HG03521 (cell line): ENCODE data around the gene PBX1.

Source experiments
- ATAC-seq: cut with Tn5 transposase; IDR thresholded peaks from one replicate; pipeline ENCODE4 v1.9.1; 2021; ENCODE audit warnings: mild to moderate bottlenecking, moderate library complexity; ENCODE audit not compliant: unreplicated experiment

Gene PBX1

GRCh38 chr1:164662462-164662861 is 103.5 kb downstream of the PBX1 start:
- ATAC-seq, result no peak

DNA sequence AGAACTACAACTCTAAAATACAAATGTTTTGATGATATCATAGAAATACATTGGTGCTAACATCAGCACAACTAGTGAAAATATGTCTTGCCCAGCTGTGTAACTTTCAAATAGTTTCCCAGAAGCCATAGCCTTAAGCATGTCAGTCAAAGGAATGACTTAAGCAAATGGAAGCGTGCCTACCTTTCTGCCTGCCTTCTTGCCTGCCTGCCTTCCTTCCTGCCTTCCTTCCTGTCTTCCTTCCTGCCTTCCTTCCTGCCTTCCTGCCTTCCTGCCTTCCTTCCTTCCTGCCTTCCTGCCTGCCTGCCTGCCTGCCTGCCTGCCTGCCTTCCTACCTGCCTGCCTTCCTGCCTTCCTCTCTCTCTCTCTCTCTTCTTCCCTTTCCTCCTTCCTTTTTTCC is 104.0 kb downstream of the PBX1 start:
- no peak for ATAC-seq

- ATAC-seq, result peak; percentile 39
Observed at GRCh38 chr1:164664127-164664526, 105.1 kb downstream of the PBX1 start.

- ATAC-seq, result no peak
Observed at GRCh38 chr1:164667001-164667400, 108.0 kb downstream of the PBX1 start.

DNA sequence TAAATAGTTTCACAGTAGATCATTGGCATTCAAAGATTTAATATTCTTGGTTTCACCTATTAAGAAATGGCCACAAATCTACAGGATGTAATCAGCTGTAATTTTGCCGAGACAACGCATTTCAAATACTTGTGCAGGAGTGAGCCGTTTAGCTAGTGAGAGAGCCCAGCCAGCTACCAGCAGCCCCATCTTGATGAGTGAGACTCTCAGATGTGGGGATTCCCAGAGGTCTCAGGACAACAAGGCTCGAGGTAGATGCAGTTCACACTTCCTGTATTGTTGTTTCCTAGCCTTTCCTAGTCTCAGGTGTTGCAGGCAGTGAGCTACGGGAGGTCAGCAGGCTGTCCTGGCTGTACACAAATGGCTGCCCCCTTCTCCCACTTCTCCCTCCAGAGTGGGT is 108.6 kb downstream of the PBX1 start:
- no peak for ATAC-seq

GRCh38 chr1:164668491-164669400 is 109.8 kb downstream of the PBX1 start:
- no peak for ATAC-seq

- ATAC-seq, result no peak
Observed at GRCh38 chr1:164670026-164670425, 111.0 kb downstream of the PBX1 start.

- ATAC-seq, result no peak
Observed at GRCh38 chr1:164670786-164671185, 111.8 kb downstream of the PBX1 start.

DNA sequence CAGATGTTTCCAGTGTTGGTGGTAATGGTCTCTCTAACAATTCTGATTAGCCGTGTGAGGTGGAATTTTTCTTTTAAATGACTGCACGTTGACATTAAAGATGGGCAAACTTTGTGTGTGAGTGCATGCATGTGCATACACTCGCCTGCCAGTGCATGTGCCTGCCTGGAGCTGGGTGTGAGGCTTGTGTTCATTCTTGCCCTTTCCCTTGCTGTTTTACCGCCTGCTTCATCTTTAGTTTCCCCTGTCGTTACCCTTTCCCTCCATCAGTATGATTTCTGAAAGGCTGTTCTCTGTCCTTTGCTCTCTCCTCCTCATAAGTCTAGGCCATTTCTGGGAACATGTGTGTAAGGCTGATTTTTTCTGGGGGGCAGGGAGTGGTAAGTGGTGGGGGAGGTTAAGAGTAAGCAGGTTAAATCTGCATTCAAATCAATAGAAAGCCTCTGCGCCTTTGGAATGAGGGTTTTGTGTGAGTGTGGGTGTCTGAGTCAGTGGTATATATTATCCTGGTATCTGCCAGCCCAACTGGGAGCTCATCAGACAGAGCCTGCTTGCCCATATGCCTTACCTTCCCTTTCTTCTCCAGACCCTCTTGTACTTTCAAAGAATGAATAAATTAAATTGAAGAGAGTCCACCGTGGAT is 112.5 kb downstream of the PBX1 start:
- ATAC-seq, result no peak

- ATAC-seq, result no peak
Observed at GRCh38 chr1:164671966-164672571, 113.1 kb downstream of the PBX1 start.

DNA sequence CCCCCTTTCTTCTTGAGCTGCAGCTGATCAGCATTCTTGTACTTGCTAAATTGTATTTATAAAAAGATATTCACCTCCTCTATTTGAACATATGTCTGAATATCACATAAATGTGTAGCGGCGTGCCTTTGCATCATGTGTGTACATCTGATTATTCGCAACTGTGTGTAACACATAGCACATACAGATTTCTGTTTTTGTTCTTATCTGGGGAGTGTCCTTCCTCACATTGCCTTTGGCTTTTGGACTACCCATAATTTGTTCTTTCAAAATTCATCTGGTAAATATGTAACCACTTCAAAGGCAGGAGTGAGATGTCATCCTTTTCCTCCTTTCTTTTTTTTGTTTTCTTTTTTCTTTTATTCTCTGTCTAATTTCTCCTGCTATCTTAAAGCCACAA is 113.6 kb downstream of the PBX1 start:
- ATAC-seq, result no peak

- no peak for ATAC-seq
Observed at GRCh38 chr1:164673584-164674214, 114.7 kb downstream of the PBX1 start.

GRCh38 chr1:164675342-164675904 is 116.4 kb downstream of the PBX1 start:
- ATAC-seq, result no peak

- no peak for ATAC-seq
Observed at GRCh38 chr1:164678136-164678700, 119.2 kb downstream of the PBX1 start.

- no peak for ATAC-seq
Observed at GRCh38 chr1:164682570-164682969, 123.6 kb downstream of the PBX1 start.

- no peak for ATAC-seq
Observed at GRCh38 chr1:164683235-164683634, 124.3 kb downstream of the PBX1 start.

DNA sequence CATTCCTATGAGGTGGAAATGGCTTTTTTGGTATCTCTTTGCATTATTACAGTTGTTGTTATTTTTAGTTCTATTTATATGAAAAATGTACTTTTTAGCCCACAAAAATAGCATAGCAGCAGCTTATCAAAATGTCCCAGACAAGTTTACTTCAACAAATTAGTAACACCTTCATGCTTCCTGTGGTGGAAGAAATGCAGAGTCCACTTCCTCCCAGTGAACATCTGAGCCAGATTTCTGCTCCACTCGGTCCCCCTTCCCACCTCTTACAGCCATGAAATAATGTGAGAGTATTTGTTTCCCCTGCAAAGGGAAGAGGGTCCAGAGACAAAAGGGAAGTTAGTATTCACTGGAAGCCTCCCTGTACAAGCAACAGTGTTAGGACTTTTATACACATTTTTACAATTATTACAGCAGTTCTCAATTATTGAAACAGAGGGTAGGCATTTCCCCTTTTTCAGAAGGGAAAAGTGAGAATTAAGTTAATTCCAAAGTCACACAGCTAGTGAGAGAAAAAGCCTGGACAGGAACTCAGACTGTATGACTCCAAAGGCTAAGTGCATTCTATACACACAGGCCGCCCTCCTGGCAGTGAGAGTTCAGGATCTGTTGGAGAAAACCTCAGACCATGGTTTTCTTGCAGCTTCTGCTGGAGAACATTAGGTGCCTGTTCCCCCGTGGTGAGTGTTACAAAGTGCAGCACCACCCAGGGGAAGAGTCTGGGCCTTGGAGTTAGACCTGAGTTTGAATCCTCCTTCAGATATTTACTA is 126.5 kb downstream of the PBX1 start:
- ATAC-seq, result no peak

DNA sequence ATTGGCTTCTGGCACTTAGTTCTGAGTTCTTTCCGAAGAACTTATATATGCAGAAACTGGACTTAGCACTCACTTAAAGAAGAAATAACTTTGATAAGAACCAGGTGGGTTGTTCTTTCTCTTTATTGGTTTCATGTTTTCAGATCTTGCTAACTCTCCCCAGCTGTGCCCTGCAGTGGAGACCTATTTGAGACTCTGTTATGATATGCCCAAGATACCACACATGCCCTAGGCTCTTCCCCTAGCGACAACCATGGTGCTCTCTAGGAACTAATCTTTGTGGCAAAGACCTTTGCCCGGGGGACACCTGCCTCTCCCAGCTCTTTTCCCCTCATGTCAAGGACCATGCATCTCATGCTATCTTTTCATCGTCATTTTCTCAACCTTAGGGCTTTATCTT is 128.8 kb downstream of the PBX1 start:
- ATAC-seq, result no peak

DNA sequence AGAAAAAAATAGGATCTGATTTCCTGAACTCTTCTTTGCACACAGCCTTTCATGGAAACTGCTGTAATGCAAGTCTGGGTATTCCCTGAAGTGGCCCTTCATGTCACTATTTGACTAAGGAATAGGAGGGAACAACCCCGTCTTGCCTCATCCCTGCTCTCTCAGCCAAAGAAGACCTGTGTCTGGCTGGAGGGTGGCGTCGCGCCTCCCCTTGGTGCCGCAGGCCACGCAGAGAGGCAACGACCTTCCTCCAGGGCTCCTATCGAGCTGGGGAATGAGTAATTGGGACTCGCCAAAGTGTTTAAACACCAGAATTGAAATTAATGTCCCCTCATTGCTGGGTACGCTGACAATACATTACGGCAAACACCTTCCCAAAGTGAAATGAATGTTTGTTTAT is 129.8 kb downstream of the PBX1 start:
- no peak for ATAC-seq
